ENCODE measurements around the gene HJURP. TPM values are rescaled to one million over a fixed set of nuclear protein-coding genes. Genes with fewer than 3 reads are reported as not detected.
"Not testable (repeated sequence)": the region's sequence is repeated elsewhere in the genome, so short reads cannot be mapped to it uniquely, and the experiment has no call there.

Gene HJURP
- total RNA-seq, 1 experiment from 2014 or later = 35.0 TPM

GRCh38 chr2:233892793-233893192, 38.5 kb upstream of the HJURP start:
- no peaks in the 10 kb centered on the region for H3K9me3 ChIP-seq
- H3K27me3 ChIP-seq (replicated peaks; ENCODE audit: control insufficient read depth, insufficient read depth, low read length) = no peaks in the 10 kb centered on the region
- Mint-ChIP-seq H3K9me3 (ENCODE audit: unreplicated experiment) (no peaks in the 10 kb centered on the region), H3K27me3 (ENCODE audit: insufficient read depth, unreplicated experiment) (peaks cover 18% of the 10 kb centered on the region), H3K4me3 (ENCODE audit: unreplicated experiment) (no peak overlapping the region), H3K27ac (ENCODE audit: unreplicated experiment) (no peak overlapping the region), H3K36me3 (ENCODE audit: insufficient read depth, unreplicated experiment) (no peaks in the 10 kb centered on the region), H3K4me1 (ENCODE audit: low read depth, unreplicated experiment) (no peaks in the 10 kb centered on the region)
- no peak for DNase-seq
- ChIA-PET CTCF (no interaction called here), POLR2A (no interaction called here)
- no peaks in the 10 kb centered on the region for H3K36me3 ChIP-seq (ENCODE audit: control insufficient read depth, insufficient read depth, low read length)
- H3K4me3 ChIP-seq (ENCODE audit: low read depth, low read length) = no peak overlapping the region
- BruUV-seq (replicated peaks) = no TSS peak
- intact Hi-C loops (cut with micrococcal nuclease; ENCODE audit: unreplicated experiment) = no loop called here
- TF ChIP-seq CTCF (IDR thresholded peaks at IDR 0.05; ENCODE audit: insufficient read depth in 1 of 2, low read depth in 1 of 2, low read length in 1 of 2, severe bottlenecking in 1 of 2, unreplicated experiment in 1 of 2) = no peak
- no peaks in the 10 kb centered on the region for H3K4me1 ChIP-seq

GRCh38 chr2:233882353-233882752, 28.0 kb upstream of the HJURP start:
- Histone ChIP-seq H3K36me3 (ENCODE audit: control insufficient read depth, insufficient read depth, low read length) (no peaks in the 10 kb centered on the region), H3K27me3 (replicated peaks; ENCODE audit: control insufficient read depth, insufficient read depth, low read length) (no peaks in the 10 kb centered on the region), H3K4me1 (no peaks in the 10 kb centered on the region), H3K9me3 (no peaks in the 10 kb centered on the region), H3K4me3 (ENCODE audit: low read depth, low read length) (no peak overlapping the region)
- Mint-ChIP-seq H3K27me3 (ENCODE audit: insufficient read depth, unreplicated experiment) (peaks cover 8% of the 10 kb centered on the region), H3K9me3 (ENCODE audit: unreplicated experiment) (peaks cover 25% of the 10 kb centered on the region), H3K36me3 (ENCODE audit: insufficient read depth, unreplicated experiment) (no peaks in the 10 kb centered on the region), H3K4me3 (ENCODE audit: unreplicated experiment) (no peak overlapping the region), H3K27ac (ENCODE audit: unreplicated experiment) (no peak overlapping the region), H3K4me1 (ENCODE audit: low read depth, unreplicated experiment) (no peaks in the 10 kb centered on the region)
- ChIA-PET CTCF (no interaction called here), POLR2A (no interaction called here)
- intact Hi-C loops (cut with micrococcal nuclease; ENCODE audit: unreplicated experiment) = no loop called here
- no peak for TF ChIP-seq CTCF (IDR thresholded peaks at IDR 0.05; ENCODE audit: insufficient read depth in 1 of 2, low read depth in 1 of 2, low read length in 1 of 2, severe bottlenecking in 1 of 2, unreplicated experiment in 1 of 2)
- no TSS peak for BruUV-seq (replicated peaks)
- no peak for DNase-seq

GRCh38 chr2:233872125-233872524, 17.8 kb upstream of the HJURP start:
- BruUV-seq (replicated peaks); H3K27ac Mint-ChIP-seq (ENCODE audit: unreplicated experiment); H3K4me3 Mint-ChIP-seq (ENCODE audit: unreplicated experiment); H3K9me3 Mint-ChIP-seq (ENCODE audit: unreplicated experiment); CTCF ChIA-PET; H3K4me3 ChIP-seq (ENCODE audit: low read depth, low read length); intact Hi-C loops (cut with micrococcal nuclease; ENCODE audit: unreplicated experiment); POLR2A ChIA-PET; H3K27me3 ChIP-seq (replicated peaks; ENCODE audit: control insufficient read depth, insufficient read depth, low read length); H3K4me1 Mint-ChIP-seq (ENCODE audit: low read depth, unreplicated experiment); H3K4me1 ChIP-seq; DNase-seq; H3K27me3 Mint-ChIP-seq (ENCODE audit: insufficient read depth, unreplicated experiment); H3K9me3 ChIP-seq; H3K36me3 ChIP-seq (ENCODE audit: control insufficient read depth, insufficient read depth, low read length): not testable (repeated sequence)
- H3K36me3 Mint-ChIP-seq (ENCODE audit: insufficient read depth, unreplicated experiment) = peaks cover 13% of the 10 kb centered on the region

DNA sequence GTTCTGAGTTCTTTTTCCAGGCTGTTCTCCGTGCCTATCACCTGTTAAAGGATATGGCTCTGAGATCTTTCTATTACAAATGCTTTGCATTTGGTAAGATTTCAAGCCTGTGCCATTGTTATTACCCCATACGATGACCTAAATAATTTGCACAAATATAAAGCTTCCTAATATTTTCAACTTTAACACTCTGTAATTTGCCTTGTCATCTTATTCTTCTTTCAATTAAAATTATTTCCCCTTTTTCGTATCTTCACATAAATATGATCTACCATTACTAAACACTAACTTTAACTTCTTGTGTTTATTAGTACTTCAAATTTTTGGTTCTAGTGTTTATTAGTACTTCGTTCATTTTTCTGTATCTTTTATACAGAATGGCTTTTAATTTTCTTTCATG, 17.1 kb upstream of the HJURP start:
- Histone ChIP-seq H3K27me3 (replicated peaks; ENCODE audit: control insufficient read depth, insufficient read depth, low read length) (no peaks in the 10 kb centered on the region), H3K36me3 (ENCODE audit: control insufficient read depth, insufficient read depth, low read length) (no peaks in the 10 kb centered on the region), H3K9me3 (no peaks in the 10 kb centered on the region), H3K4me1 (no peaks in the 10 kb centered on the region), H3K4me3 (ENCODE audit: low read depth, low read length) (no peak overlapping the region)
- ChIA-PET POLR2A (no interaction called here), CTCF (no interaction called here)
- no peak for TF ChIP-seq CTCF (IDR thresholded peaks at IDR 0.05; ENCODE audit: insufficient read depth in 1 of 2, low read depth in 1 of 2, low read length in 1 of 2, severe bottlenecking in 1 of 2, unreplicated experiment in 1 of 2)
- H3K36me3 Mint-ChIP-seq (ENCODE audit: insufficient read depth, unreplicated experiment) = peaks cover 13% of the 10 kb centered on the region
- no peak overlapping the region for H3K27ac Mint-ChIP-seq (ENCODE audit: unreplicated experiment)
- intact Hi-C loops (cut with micrococcal nuclease; ENCODE audit: unreplicated experiment) = no loop called here
- no peaks in the 10 kb centered on the region for H3K4me1 Mint-ChIP-seq (ENCODE audit: low read depth, unreplicated experiment)
- H3K4me3 Mint-ChIP-seq (ENCODE audit: unreplicated experiment) = no peak overlapping the region
- DNase-seq = no peak
- no peaks in the 10 kb centered on the region for H3K9me3 Mint-ChIP-seq (ENCODE audit: unreplicated experiment)
- no TSS peak for BruUV-seq (replicated peaks)
- H3K27me3 Mint-ChIP-seq (ENCODE audit: insufficient read depth, unreplicated experiment) = peaks cover 3% of the 10 kb centered on the region

Data from Caco-2 (cell line).